H1 (cell line): ENCODE measurements around the gene CAPN10. TPM values are rescaled to one million over a fixed set of nuclear protein-coding genes. Genes with fewer than 3 reads are reported as not detected.
A peak's percentile ranks its signal among the peaks of the same experiment; 100 is the strongest.

ENCODE experiments used
- CREB1 ChIP-seq: IDR thresholded peaks from 2 replicates; pipeline ENCODE4 v1.6.1; 2012; ENCODE audit warnings: inconsistent platforms
- PHF8 ChIP-seq: fragments of 200-600 bp; sonication (generic); conservative IDR thresholded peaks from 2 replicates; pipeline ENCODE4 v1.7.1; 2012; ENCODE audit warnings: low read depth, mild to moderate bottlenecking, inconsistent platforms, low read length, moderate library complexity
- polyA plus RNA-seq, 7 experiments: library from polyadenylated mRNA; depleted of rRNA in 3 of 7; stranded (reverse) in 5 of 7; unstranded in 2 of 7; fragments of >200 nt in 5 of 7; fragments of 200-250 nt in 2 of 7; gene quantifications; 1 replicate in 5 of 7; 2 replicates in 1 of 7; 4 replicates in 1 of 7; pipeline versions ENCODE4 v1.2.1 to v1.2.3, GENCODE V29; 2011 to 2013; ENCODE audit warnings: missing spikeins in 2 of 7, mixed read lengths in 2 of 7
- total RNA-seq: library from RNA; stranded (reverse); fragmentation: NEBNext Ultra II Directional; extraction: Animal tissue kit (Norgen Biotek cat#: 25700); gene quantifications from 2 replicates; pipeline ENCODE4 v1.2.1, GENCODE V29; 2021
- TF ChIP-seq, protein P1 (sequence below): fragments of 300-600 bp; sonication (generic); IDR thresholded peaks from 2 replicates; pipeline ENCODE4 v1.7.1; 2012; ENCODE audit warnings: low read length, moderate library complexity, mild to moderate bottlenecking, inconsistent platforms; ENCODE audit not compliant: insufficient replicate concordance

Gene CAPN10
- total and polyA plus RNA-seq, 2 of the 8 experiments (the other 6 are each of a cell fraction or from before 2014, with no cell fraction given): 30.7 to 39.8 TPM

DNA sequence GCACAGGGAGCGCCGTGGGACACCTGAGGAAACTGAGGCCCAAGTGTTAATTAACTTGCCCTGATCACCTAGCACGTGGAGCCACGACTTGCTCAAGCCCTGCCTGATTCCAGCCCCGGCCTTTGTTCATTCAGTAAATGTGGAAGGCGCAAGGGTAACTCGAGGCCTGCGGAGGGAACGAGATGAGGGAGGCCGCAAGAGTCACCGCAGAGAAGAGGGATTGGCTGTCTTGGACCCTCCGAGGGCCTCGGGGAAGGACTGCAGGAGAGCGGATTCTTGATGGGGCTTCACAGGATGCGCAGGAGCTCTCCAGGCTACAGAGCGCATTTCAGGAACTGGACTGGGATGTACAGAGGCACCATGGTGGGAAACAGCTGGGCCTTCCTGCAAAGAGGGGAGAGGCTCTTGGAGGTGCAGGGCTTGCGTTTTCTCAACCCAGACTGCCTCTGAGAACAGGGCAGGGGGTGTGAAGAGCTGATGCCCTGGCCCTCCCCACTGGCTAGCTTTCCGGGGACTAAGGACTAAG lies 28.2 kb upstream of the CAPN10 start (continued):
- TF ChIP-seq, protein P1, sequence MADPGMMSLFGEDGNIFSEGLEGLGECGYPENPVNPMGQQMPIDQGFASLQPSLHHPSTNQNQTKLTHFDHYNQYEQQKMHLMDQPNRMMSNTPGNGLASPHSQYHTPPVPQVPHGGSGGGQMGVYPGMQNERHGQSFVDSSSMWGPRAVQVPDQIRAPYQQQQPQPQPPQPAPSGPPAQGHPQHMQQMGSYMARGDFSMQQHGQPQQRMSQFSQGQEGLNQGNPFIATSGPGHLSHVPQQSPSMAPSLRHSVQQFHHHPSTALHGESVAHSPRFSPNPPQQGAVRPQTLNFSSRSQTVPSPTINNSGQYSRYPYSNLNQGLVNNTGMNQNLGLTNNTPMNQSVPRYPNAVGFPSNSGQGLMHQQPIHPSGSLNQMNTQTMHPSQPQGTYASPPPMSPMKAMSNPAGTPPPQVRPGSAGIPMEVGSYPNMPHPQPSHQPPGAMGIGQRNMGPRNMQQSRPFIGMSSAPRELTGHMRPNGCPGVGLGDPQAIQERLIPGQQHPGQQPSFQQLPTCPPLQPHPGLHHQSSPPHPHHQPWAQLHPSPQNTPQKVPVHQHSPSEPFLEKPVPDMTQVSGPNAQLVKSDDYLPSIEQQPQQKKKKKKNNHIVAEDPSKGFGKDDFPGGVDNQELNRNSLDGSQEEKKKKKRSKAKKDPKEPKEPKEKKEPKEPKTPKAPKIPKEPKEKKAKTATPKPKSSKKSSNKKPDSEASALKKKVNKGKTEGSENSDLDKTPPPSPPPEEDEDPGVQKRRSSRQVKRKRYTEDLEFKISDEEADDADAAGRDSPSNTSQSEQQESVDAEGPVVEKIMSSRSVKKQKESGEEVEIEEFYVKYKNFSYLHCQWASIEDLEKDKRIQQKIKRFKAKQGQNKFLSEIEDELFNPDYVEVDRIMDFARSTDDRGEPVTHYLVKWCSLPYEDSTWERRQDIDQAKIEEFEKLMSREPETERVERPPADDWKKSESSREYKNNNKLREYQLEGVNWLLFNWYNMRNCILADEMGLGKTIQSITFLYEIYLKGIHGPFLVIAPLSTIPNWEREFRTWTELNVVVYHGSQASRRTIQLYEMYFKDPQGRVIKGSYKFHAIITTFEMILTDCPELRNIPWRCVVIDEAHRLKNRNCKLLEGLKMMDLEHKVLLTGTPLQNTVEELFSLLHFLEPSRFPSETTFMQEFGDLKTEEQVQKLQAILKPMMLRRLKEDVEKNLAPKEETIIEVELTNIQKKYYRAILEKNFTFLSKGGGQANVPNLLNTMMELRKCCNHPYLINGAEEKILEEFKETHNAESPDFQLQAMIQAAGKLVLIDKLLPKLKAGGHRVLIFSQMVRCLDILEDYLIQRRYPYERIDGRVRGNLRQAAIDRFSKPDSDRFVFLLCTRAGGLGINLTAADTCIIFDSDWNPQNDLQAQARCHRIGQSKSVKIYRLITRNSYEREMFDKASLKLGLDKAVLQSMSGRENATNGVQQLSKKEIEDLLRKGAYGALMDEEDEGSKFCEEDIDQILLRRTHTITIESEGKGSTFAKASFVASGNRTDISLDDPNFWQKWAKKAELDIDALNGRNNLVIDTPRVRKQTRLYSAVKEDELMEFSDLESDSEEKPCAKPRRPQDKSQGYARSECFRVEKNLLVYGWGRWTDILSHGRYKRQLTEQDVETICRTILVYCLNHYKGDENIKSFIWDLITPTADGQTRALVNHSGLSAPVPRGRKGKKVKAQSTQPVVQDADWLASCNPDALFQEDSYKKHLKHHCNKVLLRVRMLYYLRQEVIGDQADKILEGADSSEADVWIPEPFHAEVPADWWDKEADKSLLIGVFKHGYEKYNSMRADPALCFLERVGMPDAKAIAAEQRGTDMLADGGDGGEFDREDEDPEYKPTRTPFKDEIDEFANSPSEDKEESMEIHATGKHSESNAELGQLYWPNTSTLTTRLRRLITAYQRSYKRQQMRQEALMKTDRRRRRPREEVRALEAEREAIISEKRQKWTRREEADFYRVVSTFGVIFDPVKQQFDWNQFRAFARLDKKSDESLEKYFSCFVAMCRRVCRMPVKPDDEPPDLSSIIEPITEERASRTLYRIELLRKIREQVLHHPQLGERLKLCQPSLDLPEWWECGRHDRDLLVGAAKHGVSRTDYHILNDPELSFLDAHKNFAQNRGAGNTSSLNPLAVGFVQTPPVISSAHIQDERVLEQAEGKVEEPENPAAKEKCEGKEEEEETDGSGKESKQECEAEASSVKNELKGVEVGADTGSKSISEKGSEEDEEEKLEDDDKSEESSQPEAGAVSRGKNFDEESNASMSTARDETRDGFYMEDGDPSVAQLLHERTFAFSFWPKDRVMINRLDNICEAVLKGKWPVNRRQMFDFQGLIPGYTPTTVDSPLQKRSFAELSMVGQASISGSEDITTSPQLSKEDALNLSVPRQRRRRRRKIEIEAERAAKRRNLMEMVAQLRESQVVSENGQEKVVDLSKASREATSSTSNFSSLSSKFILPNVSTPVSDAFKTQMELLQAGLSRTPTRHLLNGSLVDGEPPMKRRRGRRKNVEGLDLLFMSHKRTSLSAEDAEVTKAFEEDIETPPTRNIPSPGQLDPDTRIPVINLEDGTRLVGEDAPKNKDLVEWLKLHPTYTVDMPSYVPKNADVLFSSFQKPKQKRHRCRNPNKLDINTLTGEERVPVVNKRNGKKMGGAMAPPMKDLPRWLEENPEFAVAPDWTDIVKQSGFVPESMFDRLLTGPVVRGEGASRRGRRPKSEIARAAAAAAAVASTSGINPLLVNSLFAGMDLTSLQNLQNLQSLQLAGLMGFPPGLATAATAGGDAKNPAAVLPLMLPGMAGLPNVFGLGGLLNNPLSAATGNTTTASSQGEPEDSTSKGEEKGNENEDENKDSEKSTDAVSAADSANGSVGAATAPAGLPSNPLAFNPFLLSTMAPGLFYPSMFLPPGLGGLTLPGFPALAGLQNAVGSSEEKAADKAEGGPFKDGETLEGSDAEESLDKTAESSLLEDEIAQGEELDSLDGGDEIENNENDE: no peak
- TF ChIP-seq CREB1 (no peak), PHF8 (peak; percentile 34; the same call in 1 of the 2 replicates)
